Testis (tissue), 3 donors: ENCODE results near the gene TM9SF2. TPM values are rescaled to one million over a fixed set of nuclear protein-coding genes. Genes with fewer than 3 reads are reported as not detected.
"Not testable (repeated sequence)": the region's sequence is repeated elsewhere in the genome, so short reads cannot be mapped to it uniquely, and the experiment has no call there.

Source experiments
- DNase-seq: peaks from one replicate; pipeline ENCODE4 v3.0.0-alpha.2; 2019
- H3K27ac ChIP-seq, 2 donors: fragments of 200-600 bp; sonication (generic); one replicate each; pipeline ENCODE4 v1.5.1; 2019
- H3K27me3 ChIP-seq: fragments of 200-600 bp; sonication (generic); one replicate; pipeline ENCODE4 v1.5.1; 2019
- H3K36me3 ChIP-seq: fragments of 200-600 bp; sonication (generic); one replicate; pipeline ENCODE4 v1.5.1; 2017; ENCODE audit warnings: low read depth; ENCODE audit errors: missing control alignments
- H3K4me1 ChIP-seq: fragments of 200-600 bp; sonication (generic); one replicate; pipeline ENCODE4 v1.5.1; 2019
- H3K4me3 ChIP-seq, 2 donors: fragments of 200-600 bp; sonication (generic); one replicate each; pipeline ENCODE4 v1.5.1; 2017 to 2019
- H3K9me3 ChIP-seq: fragments of 200-600 bp; sonication (generic); one replicate; pipeline ENCODE4 v1.5.1; 2017
- POLR2A ChIP-seq: fragments of 450-650 bp; IDR thresholded peaks from one replicate; pipeline ENCODE4 v1.6.1; 2017; ENCODE audit warnings: antibody characterized with exemption, mild to moderate bottlenecking, moderate library complexity
- WGBS, 2 donors: methylation state at CpG; one replicate each; pipeline ENCODE4 v1.1.5; 2018; 5-methylcytosine and 5-hydroxymethylcytosine counted together
- intact Hi-C: fragments of 100-400 bp; cut with DNase I; formaldehyde crosslinking; loops from one replicate; pipeline ENCODE4 v1.15.1; 2023; ENCODE audit warnings: low total_unique reads
- polyA plus RNA-seq: library from polyadenylated mRNA; stranded (reverse); fragments of 350-450 nt; fragmentation: Illumina TruSeq; extraction: RNeasy Lipid Tissue Mini Kit (QIAGEN cat#74804); gene quantifications from one replicate; pipeline ENCODE4 v1.2.3, GENCODE V29; 2014; ENCODE audit warnings: low read depth, low replicate concordance; ENCODE audit not compliant: insufficient read depth
- total RNA-seq, 2 donors: library from RNA; depleted of rRNA; stranded (reverse); fragments of >200 nt; gene quantifications; one replicate each; pipeline ENCODE4 v1.2.3, GENCODE V29; 2016
- TF ChIP-seq, protein P1 (sequence below), 3 experiments: fragments of 450-650 bp in 2 of 3; fragments of 200-600 bp in 1 of 3; sonication (generic) in 1 of 3; IDR thresholded peaks; one replicate each; pipeline ENCODE4 v1.5.1; 2016 to 2019; ENCODE audit warnings: antibody characterized with exemption in 3 of 3, mild to moderate bottlenecking in 2 of 3, moderate library complexity in 1 of 3

Gene TM9SF2
- total and polyA plus RNA-seq, 3 donors from 2014 or later, result 106 to 136 (median 119) TPM

DNA sequence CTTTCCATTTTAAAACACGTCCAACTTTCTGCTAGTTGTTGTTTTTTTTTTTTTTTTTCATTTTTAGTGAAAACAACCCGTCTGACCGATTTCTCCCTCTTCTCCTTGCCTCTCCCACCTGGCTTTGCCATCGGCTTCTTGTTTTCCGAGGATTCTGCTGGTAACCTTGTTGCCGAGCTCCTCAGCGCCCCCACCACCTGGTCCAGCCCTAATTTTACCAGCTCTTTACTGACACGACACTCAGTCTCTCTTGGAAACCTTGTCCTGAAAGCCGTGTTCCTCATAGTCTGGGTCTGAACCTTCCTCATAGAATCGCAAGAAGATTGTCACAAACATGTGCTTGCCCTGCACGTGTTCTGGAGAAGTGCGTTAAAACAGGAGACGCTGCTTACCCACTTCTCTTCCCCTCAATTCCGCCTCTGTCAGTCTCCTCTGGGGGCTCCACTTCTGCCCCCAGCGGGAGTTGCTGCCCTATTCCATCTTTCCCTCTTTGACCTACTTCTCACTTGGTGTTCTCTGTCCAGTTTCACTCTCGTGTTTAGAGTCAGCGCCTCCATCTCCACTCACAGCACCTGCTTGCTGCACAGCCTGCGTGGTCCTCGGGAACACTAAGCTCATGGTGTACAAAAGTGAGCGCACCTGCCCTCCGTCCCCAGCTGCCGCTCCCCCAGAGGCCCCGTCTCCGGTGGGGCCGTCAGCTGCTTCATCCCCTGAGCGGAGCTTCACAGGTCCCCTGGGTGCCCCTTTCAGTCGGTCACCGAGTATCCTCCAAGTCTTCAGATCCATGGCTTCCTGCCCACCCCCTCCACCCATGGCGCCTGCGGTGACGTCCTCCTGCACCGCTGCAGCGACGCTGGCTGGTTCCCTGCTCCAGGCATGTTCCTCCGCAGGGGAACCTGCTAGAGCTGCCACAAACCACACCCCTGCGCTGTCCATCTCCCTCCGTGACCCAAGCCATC, 65.1 kb downstream of the TM9SF2 start:
- TF ChIP-seq POLR2A, result no peak
- TF ChIP-seq, protein P1, sequence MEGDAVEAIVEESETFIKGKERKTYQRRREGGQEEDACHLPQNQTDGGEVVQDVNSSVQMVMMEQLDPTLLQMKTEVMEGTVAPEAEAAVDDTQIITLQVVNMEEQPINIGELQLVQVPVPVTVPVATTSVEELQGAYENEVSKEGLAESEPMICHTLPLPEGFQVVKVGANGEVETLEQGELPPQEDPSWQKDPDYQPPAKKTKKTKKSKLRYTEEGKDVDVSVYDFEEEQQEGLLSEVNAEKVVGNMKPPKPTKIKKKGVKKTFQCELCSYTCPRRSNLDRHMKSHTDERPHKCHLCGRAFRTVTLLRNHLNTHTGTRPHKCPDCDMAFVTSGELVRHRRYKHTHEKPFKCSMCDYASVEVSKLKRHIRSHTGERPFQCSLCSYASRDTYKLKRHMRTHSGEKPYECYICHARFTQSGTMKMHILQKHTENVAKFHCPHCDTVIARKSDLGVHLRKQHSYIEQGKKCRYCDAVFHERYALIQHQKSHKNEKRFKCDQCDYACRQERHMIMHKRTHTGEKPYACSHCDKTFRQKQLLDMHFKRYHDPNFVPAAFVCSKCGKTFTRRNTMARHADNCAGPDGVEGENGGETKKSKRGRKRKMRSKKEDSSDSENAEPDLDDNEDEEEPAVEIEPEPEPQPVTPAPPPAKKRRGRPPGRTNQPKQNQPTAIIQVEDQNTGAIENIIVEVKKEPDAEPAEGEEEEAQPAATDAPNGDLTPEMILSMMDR (IDR thresholded peaks at IDR 0.05), result no peak
- Histone ChIP-seq H3K36me3 (no peaks in the 10 kb centered on the region), H3K4me1 (no peaks in the 10 kb centered on the region), H3K4me3 (peak overlapping the region; percentile 5 to 26), H3K9me3 (no peaks in the 10 kb centered on the region), H3K27ac (no peak overlapping the region), H3K27me3 (no peaks in the 10 kb centered on the region)
- no peak for DNase-seq
- intact Hi-C loops, result no loop called here
- WGBS, 2 donors, result 45 to 60% methylated on average over 33 to 37 of the region's 37 CpGs

GRCh38 chr13:99568901-99569300, 67.6 kb downstream of the TM9SF2 start:
- DNase-seq, intact Hi-C loops: not testable (repeated sequence)
- 89 to 91% methylated on average over 4 to 6 of the region's 6 CpGs for WGBS, 2 donors

GRCh38 chr13:99572131-99572530, 70.9 kb downstream of the TM9SF2 start:
- WGBS, 2 donors, result 86 to 90% methylated on average over 2 to 8 of the region's 8 CpGs
- Histone ChIP-seq H3K4me1 (no peaks in the 10 kb centered on the region), H3K4me3 (no peak overlapping the region), H3K9me3 (no peaks in the 10 kb centered on the region), H3K27me3 (no peaks in the 10 kb centered on the region), H3K27ac (no peak overlapping the region), H3K36me3 (no peaks in the 10 kb centered on the region)
- DNase-seq, result no peak
- intact Hi-C loops, result no loop called here
- no peak for TF ChIP-seq POLR2A
- TF ChIP-seq, protein P1 (IDR thresholded peaks at IDR 0.05), result no peak

More at GRCh38 chr13:99568901-99569300, 67.6 kb downstream of the TM9SF2 start:
- H3K4me1 ChIP-seq, H3K36me3 ChIP-seq, H3K27me3 ChIP-seq, H3K27ac ChIP-seq, H3K4me3 ChIP-seq, H3K9me3 ChIP-seq: not testable (repeated sequence)

GRCh38 chr13:99572921-99573320, 71.6 kb downstream of the TM9SF2 start:
- no peaks in the 10 kb centered on the region for H3K27me3 ChIP-seq
- no peak for DNase-seq
- 76 to 80% methylated on average over 13 of the region's 13 CpGs for WGBS, 2 donors

More at GRCh38 chr13:99572921-99573320, 71.6 kb downstream of the TM9SF2 start:
- intact Hi-C loops, result no loop called here
- TF ChIP-seq POLR2A, result no peak
- TF ChIP-seq, protein P1 (IDR thresholded peaks at IDR 0.05), result no peak
- Histone ChIP-seq H3K36me3 (no peaks in the 10 kb centered on the region), H3K4me1 (no peaks in the 10 kb centered on the region), H3K27ac (no peak overlapping the region), H3K4me3 (no peak overlapping the region), H3K9me3 (no peaks in the 10 kb centered on the region)
